Measurements from ENCODE around the gene NAT8L.

The NAT8L gene

DNA sequence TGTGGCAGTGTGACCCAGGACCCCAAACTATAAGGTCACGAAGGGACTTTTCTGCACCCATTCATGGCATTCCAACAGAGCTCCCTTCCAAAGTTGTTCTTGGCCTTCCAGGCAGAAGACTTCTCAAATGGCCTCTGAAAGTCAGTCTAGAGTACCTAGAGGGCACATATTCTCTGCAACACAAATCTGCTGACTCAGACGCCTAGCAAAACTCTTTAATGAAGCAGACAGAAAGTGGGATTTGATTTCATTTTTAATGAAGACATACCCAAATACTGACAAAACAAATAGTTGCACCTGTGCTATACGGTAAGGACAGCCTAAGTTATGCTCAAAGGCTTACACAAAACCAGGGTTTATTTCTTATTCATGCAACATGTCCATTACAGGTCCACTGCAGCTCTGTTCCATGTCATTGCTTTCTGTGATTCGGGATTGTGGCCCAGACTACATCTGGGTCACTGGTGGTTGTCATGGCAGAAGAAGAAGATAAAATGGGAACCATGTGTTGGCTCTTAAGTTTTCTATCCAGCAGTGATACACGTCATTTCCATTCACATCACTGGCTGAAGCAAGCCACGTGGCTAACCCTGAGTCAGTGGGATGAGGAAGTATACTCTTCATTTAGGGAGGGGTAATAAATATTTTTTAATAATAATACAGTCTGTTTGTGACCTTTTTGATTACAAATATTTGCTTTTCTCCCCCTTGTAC is 57.7 kb downstream of the NAT8L start:
- Histone ChIP-seq H3K9me3 (ENCODE audit: severe bottlenecking) (no peaks in the 10 kb centered on the region), H3K36me3 (no peaks in the 10 kb centered on the region), H3K27ac (no peak overlapping the region), H3K27me3 (ENCODE audit: insufficient read depth, low read depth, severe bottlenecking) (no peaks in the 10 kb centered on the region), H3K4me3 (ENCODE audit: low read depth, low read length) (no peak overlapping the region)
- no peak for DNase-seq
- TF ChIP-seq, protein P1, sequence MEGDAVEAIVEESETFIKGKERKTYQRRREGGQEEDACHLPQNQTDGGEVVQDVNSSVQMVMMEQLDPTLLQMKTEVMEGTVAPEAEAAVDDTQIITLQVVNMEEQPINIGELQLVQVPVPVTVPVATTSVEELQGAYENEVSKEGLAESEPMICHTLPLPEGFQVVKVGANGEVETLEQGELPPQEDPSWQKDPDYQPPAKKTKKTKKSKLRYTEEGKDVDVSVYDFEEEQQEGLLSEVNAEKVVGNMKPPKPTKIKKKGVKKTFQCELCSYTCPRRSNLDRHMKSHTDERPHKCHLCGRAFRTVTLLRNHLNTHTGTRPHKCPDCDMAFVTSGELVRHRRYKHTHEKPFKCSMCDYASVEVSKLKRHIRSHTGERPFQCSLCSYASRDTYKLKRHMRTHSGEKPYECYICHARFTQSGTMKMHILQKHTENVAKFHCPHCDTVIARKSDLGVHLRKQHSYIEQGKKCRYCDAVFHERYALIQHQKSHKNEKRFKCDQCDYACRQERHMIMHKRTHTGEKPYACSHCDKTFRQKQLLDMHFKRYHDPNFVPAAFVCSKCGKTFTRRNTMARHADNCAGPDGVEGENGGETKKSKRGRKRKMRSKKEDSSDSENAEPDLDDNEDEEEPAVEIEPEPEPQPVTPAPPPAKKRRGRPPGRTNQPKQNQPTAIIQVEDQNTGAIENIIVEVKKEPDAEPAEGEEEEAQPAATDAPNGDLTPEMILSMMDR (IDR thresholded peaks at IDR 0.05; ENCODE audit: low read depth, low read length), result no peak

All from WERI-Rb-1 (cell line).